Stomach smooth muscle (tissue), 2 donors: ENCODE measurements around the gene SLC66A1.

ENCODE experiments used
- H3K27ac ChIP-seq: one replicate; pipeline ENCODE4 v1.7.0; 2013; ENCODE audit warnings: mild to moderate bottlenecking, low read length, inconsistent platforms
- H3K27me3 ChIP-seq, 2 donors: one replicate each; pipeline ENCODE4 v1.7.0; 2013; ENCODE audit warnings: low read length in 2 of 2; ENCODE audit not compliant: insufficient read depth in 2 of 2, control insufficient read depth in 1 of 2
- H3K36me3 ChIP-seq, 2 donors: one replicate each; pipeline ENCODE4 v1.7.0; 2013; ENCODE audit warnings: low read length in 2 of 2; ENCODE audit not compliant: control insufficient read depth in 2 of 2, insufficient read depth in 2 of 2
- H3K4me1 ChIP-seq: one replicate; pipeline ENCODE4 v1.7.0; 2013; ENCODE audit warnings: low read length; ENCODE audit not compliant: control insufficient read depth, insufficient read depth
- H3K4me3 ChIP-seq, 2 donors: one replicate each; pipeline ENCODE4 v1.7.0; 2013; ENCODE audit warnings: low read length in 2 of 2
- H3K9ac ChIP-seq, 2 donors: one replicate each; pipeline ENCODE4 v1.7.0; 2013; ENCODE audit warnings: low read length in 2 of 2, mild to moderate bottlenecking in 1 of 2
- H3K9me3 ChIP-seq, 2 donors: one replicate each; pipeline ENCODE4 v1.7.0; 2013; ENCODE audit warnings: low read length in 2 of 2; ENCODE audit not compliant: control insufficient read depth in 2 of 2
- donor health status: healthy.
- donor health status: Pancreatic carcinoma.

SLC66A1 gene

DNA sequence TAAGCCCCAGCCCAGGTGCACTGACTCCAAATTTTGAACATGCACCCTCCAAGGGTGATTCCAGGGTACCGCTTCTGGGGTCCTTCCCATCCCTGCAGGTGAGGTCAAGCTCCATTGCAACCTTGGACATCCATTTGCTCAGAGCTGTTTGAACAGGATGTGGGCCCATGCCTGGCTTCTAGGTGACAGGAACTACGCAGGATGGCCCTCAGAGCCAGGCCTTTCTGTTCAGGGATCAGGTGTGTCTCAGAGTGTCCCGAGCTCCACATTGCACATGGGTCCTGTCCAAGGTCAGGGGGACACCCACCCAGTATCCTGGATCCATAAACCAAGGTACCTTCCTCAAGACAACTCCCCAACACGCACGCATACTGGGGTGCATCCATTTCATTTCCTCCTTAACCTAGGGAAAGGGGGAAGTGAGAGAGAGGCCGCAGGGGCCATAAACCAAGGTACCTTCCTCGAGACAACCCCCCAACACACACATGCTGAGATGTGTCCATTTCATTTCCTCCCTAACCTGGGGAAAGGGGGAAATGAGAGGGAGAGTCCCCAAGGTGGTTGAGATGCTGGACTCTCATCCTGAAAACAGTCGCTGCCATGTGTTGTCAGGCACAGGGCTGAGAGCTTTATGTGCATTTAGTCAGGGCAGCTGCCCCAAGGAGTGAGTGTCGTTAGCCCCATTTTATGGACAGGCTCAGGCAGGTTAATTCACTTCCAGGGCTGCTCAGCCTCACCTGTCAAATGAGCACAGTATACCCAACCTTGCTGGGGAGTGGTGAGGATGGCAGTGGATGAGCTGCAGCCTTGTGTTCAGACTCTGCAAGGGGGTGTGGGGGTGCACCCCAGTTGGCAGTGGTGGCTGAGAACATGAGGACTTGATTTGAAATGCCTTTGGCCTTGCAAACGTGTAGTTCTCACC lies 2.1 kb downstream of the SLC66A1 start:
- Histone ChIP-seq H3K4me3 (no peak overlapping the region), H3K36me3 (peaks cover 0 to 13% of the 10 kb centered on the region in 2 donors), H3K9ac (no peak overlapping the region), H3K4me1 (peaks cover 36% of the 10 kb centered on the region), H3K27me3 (no peaks in the 10 kb centered on the region), H3K9me3 (no peaks in the 10 kb centered on the region), H3K27ac (no peak overlapping the region)

DNA sequence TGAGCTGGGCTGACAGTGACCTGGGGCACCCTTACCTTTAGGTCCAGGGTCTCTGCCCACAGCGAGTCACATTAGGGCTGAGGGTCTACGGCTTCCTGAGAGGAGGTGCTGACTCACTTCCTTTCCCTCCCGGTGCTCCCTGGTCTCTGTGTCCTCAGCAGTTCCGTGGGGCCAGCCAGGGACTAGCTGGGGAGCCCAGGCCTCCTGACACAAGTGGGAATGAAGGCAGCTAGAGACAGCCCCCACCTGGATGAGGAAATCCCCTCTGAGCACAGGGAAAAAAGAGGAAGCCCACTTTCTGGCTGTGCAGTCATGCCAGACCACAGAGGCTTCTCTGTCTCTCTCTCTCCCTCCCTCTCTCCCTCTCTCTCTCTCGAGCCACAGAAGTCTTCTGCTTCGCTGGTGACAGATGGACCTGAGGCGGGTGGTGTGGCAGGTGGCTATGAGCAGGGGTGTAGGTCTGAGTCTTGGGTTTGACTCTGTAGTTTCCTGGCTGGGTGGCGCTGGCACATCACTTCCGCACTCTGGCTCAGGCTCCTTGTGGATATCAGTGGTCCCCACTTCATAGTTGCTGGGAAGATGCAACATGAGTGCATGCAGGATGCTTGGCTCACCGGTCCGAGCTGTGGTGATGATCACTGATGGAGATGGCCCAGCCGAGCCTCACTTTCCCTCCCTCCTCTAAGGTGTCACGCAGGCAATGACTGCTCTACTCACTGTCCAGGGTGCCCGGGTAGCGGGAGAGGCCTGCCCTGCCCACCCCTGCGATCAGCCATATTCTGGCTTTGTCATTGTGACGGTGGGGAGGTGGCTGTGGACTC lies 3.5 kb downstream of the SLC66A1 start:
- Histone ChIP-seq H3K27me3 (no peaks in the 10 kb centered on the region), H3K9me3 (no peaks in the 10 kb centered on the region), H3K4me1 (peaks cover 35% of the 10 kb centered on the region), H3K27ac (no peak overlapping the region), H3K4me3 (no peak overlapping the region), H3K36me3 (peaks cover 0 to 15% of the 10 kb centered on the region in 2 donors), H3K9ac (no peak overlapping the region)

DNA sequence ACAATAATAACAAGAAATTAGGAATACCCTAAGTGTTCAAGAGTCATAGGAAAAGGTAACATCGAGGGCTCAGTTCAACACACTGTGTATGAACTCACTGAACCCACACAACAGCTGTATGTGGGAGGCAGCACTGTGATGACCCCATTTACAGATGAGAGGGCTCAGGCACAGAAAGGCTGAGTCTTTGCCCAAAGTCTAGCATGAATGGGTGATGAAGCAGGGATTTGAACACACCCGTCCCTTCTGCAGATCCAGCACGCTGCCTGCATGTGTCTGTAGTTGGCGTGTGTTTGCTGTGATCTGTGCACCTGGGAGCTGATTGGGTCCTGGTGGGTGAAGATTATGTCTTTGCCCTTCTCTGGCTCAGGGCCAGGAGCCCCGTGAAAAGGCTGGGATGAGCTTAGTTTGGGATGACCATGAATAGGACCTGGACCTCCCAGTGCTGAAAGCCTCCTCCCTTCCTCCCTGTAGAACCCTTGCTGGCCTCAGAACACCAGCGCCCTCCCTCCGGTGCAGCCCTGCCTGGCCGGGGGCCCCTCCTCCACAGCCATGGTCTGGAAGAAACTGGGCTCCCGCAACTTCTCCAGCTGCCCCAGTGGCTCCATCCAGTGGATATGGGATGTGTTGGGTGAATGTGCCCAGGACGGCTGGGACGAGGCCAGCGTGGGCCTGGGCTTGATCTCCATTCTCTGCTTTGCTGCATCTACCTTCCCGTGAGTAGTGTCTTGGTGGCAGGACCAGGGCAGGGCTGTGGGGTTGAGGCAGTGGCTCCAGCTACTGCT lies 5.2 kb downstream of the SLC66A1 start:
- H3K27ac ChIP-seq, result no peak overlapping the region
- peaks cover 4 to 20% of the 10 kb centered on the region in 2 donors for H3K36me3 ChIP-seq
- no peak overlapping the region for H3K9ac ChIP-seq
- peaks cover 22% of the 10 kb centered on the region for H3K4me1 ChIP-seq
- H3K9me3 ChIP-seq, result no peaks in the 10 kb centered on the region
- H3K4me3 ChIP-seq, result no peak overlapping the region
- no peaks in the 10 kb centered on the region for H3K27me3 ChIP-seq

DNA sequence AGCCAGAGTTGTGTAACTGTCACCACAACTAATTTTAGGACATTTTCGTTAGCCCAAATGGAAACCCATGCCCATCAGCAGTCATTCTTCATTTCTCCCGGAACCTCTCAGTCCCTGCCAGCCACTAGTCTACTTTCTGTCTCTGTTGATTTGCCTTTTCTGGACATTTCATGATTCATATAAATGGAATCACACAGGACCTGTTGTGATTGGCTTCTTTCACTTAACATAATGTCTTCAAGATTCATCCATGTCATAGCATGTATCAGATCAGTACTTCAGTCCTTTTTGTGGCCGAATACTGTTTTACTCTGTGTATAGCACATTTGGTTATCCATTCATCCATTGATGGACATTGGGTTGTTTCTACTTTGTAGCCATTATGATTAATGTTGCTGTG lies 7.1 kb downstream of the SLC66A1 start:
- peaks cover 9% of the 10 kb centered on the region for H3K4me1 ChIP-seq
- H3K9me3 ChIP-seq, result no peaks in the 10 kb centered on the region
- H3K4me3 ChIP-seq, result no peak overlapping the region
- H3K36me3 ChIP-seq, result peaks cover 9 to 22% of the 10 kb centered on the region in 2 donors
- H3K27ac ChIP-seq, result no peak overlapping the region
- no peaks in the 10 kb centered on the region for H3K27me3 ChIP-seq
- no peak overlapping the region for H3K9ac ChIP-seq

DNA sequence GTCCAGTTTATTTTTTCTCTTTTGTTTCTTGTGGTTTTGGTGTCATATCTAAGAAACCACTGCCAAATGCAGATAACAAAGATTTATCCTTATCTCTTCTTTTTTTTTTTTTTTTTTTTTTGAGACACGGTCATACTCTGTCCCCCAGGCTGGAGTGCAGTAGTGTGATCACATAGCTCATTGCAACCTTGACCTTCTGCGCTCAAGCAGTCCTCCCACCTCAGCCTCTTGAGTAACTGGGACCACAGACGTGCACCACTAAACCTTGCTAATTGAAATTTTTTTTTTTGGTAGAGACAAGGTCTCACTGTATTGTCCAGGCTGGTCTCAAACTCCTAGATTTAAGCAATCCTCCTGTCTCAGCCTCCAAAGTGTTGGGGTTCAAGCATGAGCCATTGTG lies 8.9 kb downstream of the SLC66A1 start:
- no peaks in the 10 kb centered on the region for H3K9me3 ChIP-seq
- H3K4me3 ChIP-seq, result no peak overlapping the region
- no peaks in the 10 kb centered on the region for H3K27me3 ChIP-seq
- H3K27ac ChIP-seq, result no peak overlapping the region
- peaks cover 13 to 38% of the 10 kb centered on the region in 2 donors for H3K36me3 ChIP-seq
- H3K4me1 ChIP-seq, result peaks cover 2% of the 10 kb centered on the region
- H3K9ac ChIP-seq, result no peak overlapping the region

DNA sequence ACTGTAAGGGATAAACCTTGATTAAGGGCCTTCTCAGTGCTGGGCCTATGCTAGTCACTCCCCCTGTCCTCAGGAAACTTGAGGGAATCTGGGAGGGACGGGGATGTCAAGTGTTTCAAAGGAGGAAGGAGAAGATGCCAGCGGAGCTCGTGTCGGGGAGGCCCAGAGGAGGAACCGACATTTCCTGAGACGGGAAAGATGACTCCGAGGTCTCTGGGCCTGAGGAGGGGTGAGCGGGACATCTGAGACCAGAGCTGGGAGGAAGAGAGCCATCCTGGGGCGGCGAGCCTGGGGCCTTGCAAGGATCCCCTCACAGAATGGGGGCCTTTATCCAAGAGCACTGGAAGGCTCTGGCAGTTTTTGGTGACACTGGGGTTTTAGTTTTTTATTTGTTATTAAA lies 10.4 kb downstream of the SLC66A1 start:
- no peak overlapping the region for H3K27ac ChIP-seq
- H3K9ac ChIP-seq, result no peak overlapping the region
- H3K36me3 ChIP-seq, result peaks cover 17 to 44% of the 10 kb centered on the region in 2 donors
- peaks cover 2% of the 10 kb centered on the region for H3K4me1 ChIP-seq
- H3K27me3 ChIP-seq, result no peaks in the 10 kb centered on the region
- H3K9me3 ChIP-seq, result no peaks in the 10 kb centered on the region
- no peak overlapping the region for H3K4me3 ChIP-seq

DNA sequence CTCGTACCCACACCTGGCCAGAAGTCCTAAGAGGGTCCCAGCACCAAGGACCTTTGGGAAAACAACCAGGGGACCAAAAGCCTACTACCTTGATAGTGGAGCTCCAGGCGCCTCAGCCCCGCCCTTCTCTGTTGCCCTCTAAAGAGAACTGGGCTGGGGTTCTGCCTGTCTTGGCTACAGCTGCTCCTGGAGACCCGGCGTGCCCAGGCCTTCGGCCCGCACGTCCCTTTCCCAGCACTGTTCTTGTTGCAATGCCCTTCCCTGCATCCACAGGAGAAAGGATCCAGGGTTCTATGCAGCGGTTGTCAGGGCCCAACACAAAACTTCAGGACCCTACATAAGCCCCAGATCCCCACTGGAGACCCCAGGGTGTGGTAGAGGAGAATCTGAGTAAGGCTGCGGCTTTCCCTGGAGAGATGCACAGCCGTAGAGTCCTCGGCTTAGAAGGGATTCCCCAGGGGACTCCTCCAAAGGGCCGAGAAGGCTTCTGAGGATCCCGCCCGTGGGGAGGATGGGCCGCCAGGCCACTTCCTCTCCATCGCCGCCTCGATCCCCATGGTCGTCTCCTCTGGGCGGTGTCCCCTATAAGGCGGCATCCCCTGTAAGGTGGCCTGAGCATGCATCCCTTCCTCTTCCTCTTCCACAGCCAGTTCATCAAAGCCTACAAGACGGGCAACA lies 12.0 kb downstream of the SLC66A1 start:
- Histone ChIP-seq H3K4me3 (no peak overlapping the region), H3K27ac (no peak overlapping the region), H3K27me3 (no peaks in the 10 kb centered on the region), H3K9ac (no peak overlapping the region), H3K4me1 (no peaks in the 10 kb centered on the region), H3K36me3 (peaks cover 24 to 43% of the 10 kb centered on the region in 2 donors), H3K9me3 (no peaks in the 10 kb centered on the region)

DNA sequence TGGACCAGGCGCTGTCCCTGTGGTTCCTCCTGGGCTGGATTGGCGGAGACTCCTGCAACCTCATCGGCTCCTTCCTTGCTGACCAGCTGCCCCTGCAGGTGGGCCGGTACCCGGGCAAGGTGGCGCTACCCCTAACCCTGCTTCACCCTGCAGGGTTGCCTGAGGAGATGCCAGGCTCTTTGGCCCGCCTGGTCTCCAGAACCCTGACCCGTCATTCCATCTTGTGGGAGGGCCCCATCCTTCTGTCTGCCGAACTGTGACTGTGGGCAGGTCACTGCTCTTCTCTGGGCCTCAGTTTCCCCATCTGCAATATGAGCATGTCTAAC lies 12.5 kb downstream of the SLC66A1 start:
- no peaks in the 10 kb centered on the region for H3K4me1 ChIP-seq
- H3K9ac ChIP-seq, result no peak overlapping the region
- no peaks in the 10 kb centered on the region for H3K27me3 ChIP-seq
- H3K36me3 ChIP-seq, result peaks cover 24 to 43% of the 10 kb centered on the region in 2 donors
- H3K27ac ChIP-seq, result no peak overlapping the region
- H3K4me3 ChIP-seq, result no peak overlapping the region
- no peaks in the 10 kb centered on the region for H3K9me3 ChIP-seq

DNA sequence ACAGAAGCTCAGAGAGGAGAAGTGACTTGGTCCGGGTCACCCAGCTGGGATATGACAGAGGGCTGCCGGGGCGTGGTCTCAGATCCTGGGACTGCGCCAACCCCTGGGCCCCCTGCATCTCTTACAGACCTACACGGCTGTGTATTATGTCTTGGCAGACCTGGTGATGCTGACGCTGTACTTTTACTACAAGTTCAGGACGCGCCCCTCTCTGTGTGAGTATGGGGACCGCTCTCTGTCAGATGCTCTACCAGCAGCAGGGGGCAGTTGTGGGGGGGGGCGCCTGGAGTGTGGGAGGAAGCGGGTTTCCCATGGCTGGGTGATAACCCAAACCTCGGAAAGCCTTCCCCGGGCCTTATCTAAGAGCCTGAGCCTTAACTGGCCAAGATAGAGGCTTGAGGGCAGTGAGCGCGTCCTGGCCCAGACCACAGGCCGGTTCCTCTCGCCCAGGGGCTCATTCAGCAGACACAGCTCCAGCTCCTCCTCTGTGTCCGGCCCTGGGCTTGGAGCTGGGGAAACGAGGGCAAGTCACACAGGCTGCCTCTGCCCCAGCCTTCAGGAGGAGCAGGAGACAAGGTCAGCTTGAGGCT lies 13.3 kb downstream of the SLC66A1 start:
- no peak overlapping the region for H3K27ac ChIP-seq
- no peak overlapping the region for H3K9ac ChIP-seq
- H3K4me3 ChIP-seq, result no peak overlapping the region
- H3K4me1 ChIP-seq, result no peaks in the 10 kb centered on the region
- no peaks in the 10 kb centered on the region for H3K9me3 ChIP-seq
- H3K27me3 ChIP-seq, result no peaks in the 10 kb centered on the region
- peaks cover 24 to 44% of the 10 kb centered on the region in 2 donors for H3K36me3 ChIP-seq
